ENCODE results near the gene ERRFI1. TPM values are rescaled to one million over a fixed set of nuclear protein-coding genes. Genes with fewer than 3 reads are reported as not detected.

Gene ERRFI1
- total RNA-seq, 6 experiments from 2014 or later: 15.8 to 25.5 (median 19.0) TPM

DNA sequence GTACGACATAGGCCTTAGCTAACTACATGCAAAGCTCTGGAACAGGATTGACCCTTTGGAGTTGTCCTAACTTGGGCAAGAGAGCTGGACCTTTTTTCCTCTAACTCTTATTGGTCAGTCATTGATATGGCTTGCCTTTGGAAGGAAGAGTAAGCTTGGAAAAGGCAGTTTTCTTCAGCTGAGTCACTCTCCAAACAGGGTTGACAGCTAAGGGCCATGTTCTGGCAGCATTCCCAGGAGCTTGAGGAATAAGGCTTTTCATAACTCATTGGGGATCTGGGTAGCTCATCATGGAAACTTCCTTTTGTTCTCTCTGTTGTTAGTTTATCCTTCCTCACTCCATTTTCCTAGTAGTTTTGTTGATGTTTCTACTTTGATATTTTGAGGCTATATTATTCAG is 14.5 kb upstream of the ERRFI1 start:
- Mint-ChIP-seq H3K9me3 (peaks cover 6% of the 10 kb centered on the region), H3K27me3 (ENCODE audit: insufficient read depth) (no peaks in the 10 kb centered on the region), H3K27ac (peak overlapping the region; percentile 74), H3K4me3 (no peak overlapping the region), H3K4me1 (ENCODE audit: low read depth) (peaks cover 32% of the 10 kb centered on the region), H3K36me3 (ENCODE audit: low read depth) (peaks cover 5% of the 10 kb centered on the region)
- peak; percentile 96 for DNase-seq
- TF ChIP-seq, protein P1, sequence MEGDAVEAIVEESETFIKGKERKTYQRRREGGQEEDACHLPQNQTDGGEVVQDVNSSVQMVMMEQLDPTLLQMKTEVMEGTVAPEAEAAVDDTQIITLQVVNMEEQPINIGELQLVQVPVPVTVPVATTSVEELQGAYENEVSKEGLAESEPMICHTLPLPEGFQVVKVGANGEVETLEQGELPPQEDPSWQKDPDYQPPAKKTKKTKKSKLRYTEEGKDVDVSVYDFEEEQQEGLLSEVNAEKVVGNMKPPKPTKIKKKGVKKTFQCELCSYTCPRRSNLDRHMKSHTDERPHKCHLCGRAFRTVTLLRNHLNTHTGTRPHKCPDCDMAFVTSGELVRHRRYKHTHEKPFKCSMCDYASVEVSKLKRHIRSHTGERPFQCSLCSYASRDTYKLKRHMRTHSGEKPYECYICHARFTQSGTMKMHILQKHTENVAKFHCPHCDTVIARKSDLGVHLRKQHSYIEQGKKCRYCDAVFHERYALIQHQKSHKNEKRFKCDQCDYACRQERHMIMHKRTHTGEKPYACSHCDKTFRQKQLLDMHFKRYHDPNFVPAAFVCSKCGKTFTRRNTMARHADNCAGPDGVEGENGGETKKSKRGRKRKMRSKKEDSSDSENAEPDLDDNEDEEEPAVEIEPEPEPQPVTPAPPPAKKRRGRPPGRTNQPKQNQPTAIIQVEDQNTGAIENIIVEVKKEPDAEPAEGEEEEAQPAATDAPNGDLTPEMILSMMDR (IDR thresholded peaks at IDR 0.05): no peak

DNA sequence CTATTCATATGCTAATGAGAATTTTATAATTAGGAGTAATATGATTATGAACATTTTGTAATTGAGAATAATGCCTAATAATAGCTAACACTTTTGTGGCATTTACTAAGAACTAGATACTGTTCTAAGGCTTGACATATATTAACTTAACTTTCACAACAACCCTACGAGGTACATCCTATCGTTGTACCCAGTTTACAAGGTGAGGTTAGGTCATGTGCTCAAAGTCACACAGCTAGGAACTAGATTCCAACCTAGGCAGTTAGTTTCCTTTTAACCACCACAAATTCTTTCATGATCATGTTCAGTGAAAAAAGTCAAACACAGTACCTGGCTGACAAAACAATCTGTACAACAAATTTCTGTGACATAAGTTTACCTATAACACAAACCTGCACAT is 13.0 kb upstream of the ERRFI1 start:
- Mint-ChIP-seq H3K4me3 (no peak overlapping the region), H3K27me3 (ENCODE audit: insufficient read depth) (no peaks in the 10 kb centered on the region), H3K27ac (no peak overlapping the region), H3K4me1 (ENCODE audit: low read depth) (peaks cover 30% of the 10 kb centered on the region), H3K9me3 (peaks cover 6% of the 10 kb centered on the region), H3K36me3 (ENCODE audit: low read depth) (peaks cover 5% of the 10 kb centered on the region)
- no peak for DNase-seq
- TF ChIP-seq, protein P1 (IDR thresholded peaks at IDR 0.05): no peak

DNA sequence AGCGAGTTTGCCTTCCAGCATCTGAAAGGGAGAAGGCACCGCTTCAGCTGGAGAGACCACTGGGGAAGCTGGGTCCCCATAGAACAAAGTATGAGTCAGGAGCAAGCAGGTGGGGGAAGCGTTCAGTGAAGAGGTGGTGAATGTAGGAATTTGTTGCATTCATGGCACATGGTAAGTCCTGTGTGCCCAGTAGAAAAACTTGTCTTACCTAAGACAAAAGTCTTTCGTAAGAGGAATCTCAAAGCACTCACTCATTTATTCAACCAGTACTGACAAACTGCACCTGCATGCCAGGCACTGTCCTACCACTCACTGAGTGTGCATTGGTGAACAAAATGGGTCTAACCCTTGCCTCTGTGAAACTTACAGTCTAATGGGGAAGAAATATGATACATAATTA is 9.2 kb upstream of the ERRFI1 start:
- Mint-ChIP-seq H3K4me3 (no peak overlapping the region), H3K27ac (no peak overlapping the region)
- DNase-seq: no peak

DNA sequence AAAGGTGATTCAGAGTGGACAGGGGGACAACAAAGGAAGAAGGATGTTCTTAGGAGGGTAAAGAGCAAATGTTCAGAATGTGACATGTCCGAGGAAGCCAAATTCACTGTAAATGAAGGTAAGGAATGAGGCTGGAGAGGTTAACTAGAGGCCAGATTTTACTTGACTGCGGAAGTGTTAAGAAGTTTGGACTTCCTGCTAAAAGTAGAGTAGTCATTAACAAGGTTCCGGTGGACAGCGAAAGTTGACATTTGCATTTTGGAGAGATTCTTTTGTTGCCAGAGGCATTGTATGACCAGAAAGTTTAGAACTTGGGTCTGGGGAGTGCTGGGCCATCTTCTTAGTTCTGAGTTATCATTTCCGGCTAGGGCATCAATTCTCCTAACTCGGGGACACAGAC is 7.2 kb upstream of the ERRFI1 start:
- H3K9me3 Mint-ChIP-seq: no peaks in the 10 kb centered on the region
- no peak overlapping the region for H3K27ac Mint-ChIP-seq
- peaks cover 27% of the 10 kb centered on the region for H3K4me1 Mint-ChIP-seq (ENCODE audit: low read depth)
- TF ChIP-seq, protein P1 (IDR thresholded peaks at IDR 0.05): no peak
- H3K36me3 Mint-ChIP-seq (ENCODE audit: low read depth): no peaks in the 10 kb centered on the region
- no peak overlapping the region for H3K4me3 Mint-ChIP-seq
- H3K27me3 Mint-ChIP-seq (ENCODE audit: insufficient read depth): peaks cover 2% of the 10 kb centered on the region; the same call in 1 of the 2 replicates
- no peak for DNase-seq

More for the DNA sequence above, 9.2 kb upstream of the ERRFI1 start:
- TF ChIP-seq, protein P1 (IDR thresholded peaks at IDR 0.05): no peak
- Mint-ChIP-seq H3K27me3 (ENCODE audit: insufficient read depth) (peaks cover 2% of the 10 kb centered on the region; the same call in 1 of the 2 replicates), H3K36me3 (ENCODE audit: low read depth) (no peaks in the 10 kb centered on the region; the same call in 1 of the 2 replicates), H3K9me3 (no peaks in the 10 kb centered on the region), H3K4me1 (ENCODE audit: low read depth) (peaks cover 26% of the 10 kb centered on the region)

DNA sequence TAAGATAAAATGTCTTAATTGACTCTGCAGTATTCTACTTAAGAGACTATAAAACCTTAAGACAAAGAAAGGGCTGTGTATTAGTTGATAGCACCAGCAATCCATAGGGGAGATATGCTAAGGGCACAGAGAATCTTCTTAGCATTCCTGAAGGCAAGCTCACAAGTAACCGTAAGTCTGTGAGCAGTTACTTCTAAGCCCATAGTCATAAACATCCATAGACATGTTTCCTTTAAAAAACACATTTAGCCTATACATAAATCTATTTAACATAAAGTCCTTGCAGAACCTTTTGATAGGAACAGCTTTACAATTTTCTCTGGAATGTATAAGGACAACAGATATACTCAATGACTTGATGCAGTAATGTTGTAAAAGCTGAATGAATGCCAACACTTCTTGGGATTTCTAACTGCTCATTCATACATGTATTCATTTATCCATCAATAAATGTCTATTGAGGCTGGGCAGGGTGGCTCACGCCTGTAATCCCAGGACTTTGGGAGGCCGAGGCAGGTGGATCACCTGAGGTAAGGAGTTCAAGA is 6.3 kb upstream of the ERRFI1 start:
- DNase-seq: no peak
- no peaks in the 10 kb centered on the region for H3K36me3 Mint-ChIP-seq (ENCODE audit: low read depth)
- H3K9me3 Mint-ChIP-seq: no peaks in the 10 kb centered on the region
- TF ChIP-seq, protein P1 (IDR thresholded peaks at IDR 0.05): no peak
- H3K27me3 Mint-ChIP-seq (ENCODE audit: insufficient read depth): peaks cover 2% of the 10 kb centered on the region
- H3K27ac Mint-ChIP-seq: no peak overlapping the region
- H3K4me3 Mint-ChIP-seq: no peak overlapping the region
- H3K4me1 Mint-ChIP-seq (ENCODE audit: low read depth): peaks cover 36% of the 10 kb centered on the region

All from HFFc6 (cell line).